HCT116 (cell line): ENCODE results near the gene GALM. TPM values are rescaled to one million over a fixed set of nuclear protein-coding genes. Genes with fewer than 3 reads are reported as not detected.

ENCODE experiments used
- ATAC-seq: fragments of 200-7000 bp; cut with Tn5 transposase; 2 replicates; pipeline ENCODE4 v1.9.1; 2020; ENCODE audit warnings: mild to moderate bottlenecking, moderate library complexity
- BruUV-seq: library from RNA; stranded (reverse); fragments of 400-500 nt; replicated peaks from 2 replicates; lab custom pipeline; 2021; lab: Mats Ljungman, UMichigan
- CTCF ChIA-PET: fragments of 300-600 bp; sonication (Branson Sonifier 250); formaldehyde crosslinking; loops from one replicate; lab custom pipeline; 2021; ENCODE audit warnings: antibody characterized with exemption; lab: Charles Lee
- POLR2A ChIA-PET: fragments of 300-600, 350-600 bp; sonication (Branson Sonifier 250); formaldehyde crosslinking; loops from one replicate; lab custom pipeline; 2021; ENCODE audit warnings: antibody characterized with exemption; lab: Charles Lee
- RAD21 ChIA-PET, 2 experiments: fragments of 300-600 bp; sonication (Branson Sonifier 250); formaldehyde crosslinking; loops; one replicate each; lab custom pipeline; 2023; ENCODE audit warnings: low total read pairs in 2 of 2; ENCODE audit not compliant: uncharacterized antibody in 2 of 2, unreplicated experiment in 2 of 2, low non-redundant PET in 1 of 2; lab: Charles Lee
- DNase-seq: peaks from one replicate; pipeline ENCODE4 v3.0.0-alpha.2; 2010; ENCODE audit warnings: low read depth, low spot score
- H2AFZ ChIP-seq: fragments of 200-600 bp; shearing (Covaris generic), sonication (generic); 2 replicates; pipeline ENCODE4 v1.6.1; 2017; ENCODE audit warnings: low read depth, mixed run types, mixed read lengths, antibody characterized with exemption, low read length; ENCODE audit not compliant: poor library complexity, severe bottlenecking
- H3K27ac ChIP-seq: 2 replicates; pipeline ENCODE4 v1.5.1; 2012; ENCODE audit warnings: low read depth, low read length
- H3K27me3 ChIP-seq: fragments of 200-600 bp; sonication (generic); 2 replicates; pipeline ENCODE4 v1.6.1; 2016; ENCODE audit warnings: mixed run types, low read length, mixed read lengths; ENCODE audit not compliant: insufficient read depth
- H3K36me3 ChIP-seq, 2 experiments: fragments of 200-500 bp in 1 of 2; fragments of 200-600 bp in 1 of 2; sonication (Bioruptor generic) in 1 of 2; sonication (generic) in 1 of 2; 2 replicates each; pipeline versions ENCODE4 v1.5.1 to v1.6.1; 2014 to 2016; ENCODE audit warnings: low read length in 2 of 2, inconsistent platforms in 1 of 2, mixed read lengths in 1 of 2, mixed run types in 1 of 2; ENCODE audit not compliant: insufficient read depth in 2 of 2, control insufficient read depth in 1 of 2
- H3K4me1 ChIP-seq, 2 experiments: fragments of 200-600 bp in 1 of 2; sonication (generic) in 1 of 2; 2 replicates each; pipeline versions ENCODE4 v1.5.1 to v1.6.1; 2012 to 2017; ENCODE audit warnings: low read length in 2 of 2, inconsistent platforms in 1 of 2, mild to moderate bottlenecking in 1 of 2, mixed read lengths in 1 of 2, mixed run types in 1 of 2, moderate library complexity in 1 of 2; ENCODE audit not compliant: insufficient read depth in 2 of 2, control insufficient read depth in 1 of 2
- H3K4me2 ChIP-seq: fragments of 200-600 bp; sonication (generic); 2 replicates; pipeline ENCODE4 v1.6.1; 2017; ENCODE audit warnings: mixed run types, low read length, mixed read lengths
- H3K4me3 ChIP-seq, 2 experiments: fragments of 200-600 bp in 1 of 2; sonication (generic) in 1 of 2; replicated peaks in 1 of 2; 2 replicates each; pipeline ENCODE4 v1.5.1; 2011 to 2016; ENCODE audit warnings: low read length in 2 of 2, control low read depth in 1 of 2, low read depth in 1 of 2, mild to moderate bottlenecking in 1 of 2, mixed read lengths in 1 of 2, mixed run types in 1 of 2
- H3K79me2 ChIP-seq: fragments of 200-600 bp; sonication (generic); 2 replicates; pipeline ENCODE4 v1.6.1; 2017; ENCODE audit warnings: mild to moderate bottlenecking, mixed run types, low read length, moderate library complexity, mixed read lengths; ENCODE audit not compliant: insufficient read depth
- H3K9ac ChIP-seq: fragments of 200-600 bp; sonication (generic); 2 replicates; pipeline ENCODE4 v1.6.1; 2016; ENCODE audit warnings: low read length, mixed read lengths
- H3K9me2 ChIP-seq: fragments of 200-600 bp; sonication (generic), shearing (Covaris generic); 2 replicates; pipeline ENCODE4 v1.6.1; 2017; ENCODE audit warnings: mixed run types, mild to moderate bottlenecking, moderate library complexity; ENCODE audit not compliant: insufficient read depth
- H3K9me3 ChIP-seq, 2 experiments: fragments of 200-500 bp in 1 of 2; fragments of 200-600 bp in 1 of 2; sonication (Bioruptor generic) in 1 of 2; sonication (generic) in 1 of 2; 2 replicates each; pipeline ENCODE4 v1.6.1; 2014 to 2017; ENCODE audit warnings: low read length in 2 of 2, mixed read lengths in 2 of 2, inconsistent platforms in 1 of 2, low read depth in 1 of 2, mild to moderate bottlenecking in 1 of 2, mixed run types in 1 of 2, moderate library complexity in 1 of 2; ENCODE audit not compliant: control insufficient read depth in 1 of 2, insufficient read depth in 1 of 2
- H4K20me1 ChIP-seq: fragments of 200-600 bp; sonication (generic), shearing (Covaris generic); 2 replicates; pipeline ENCODE4 v1.6.1; 2017; ENCODE audit warnings: mixed run types, mild to moderate bottlenecking, moderate library complexity; ENCODE audit not compliant: insufficient read depth
- CBX3 ChIP-seq: IDR thresholded peaks from 2 replicates; pipeline ENCODE4 v1.6.1; 2012; ENCODE audit warnings: low read depth
- CEBPB ChIP-seq: IDR thresholded peaks from 2 replicates; pipeline ENCODE4 v1.6.1; 2012; ENCODE audit warnings: low read depth
- ELF1 ChIP-seq: IDR thresholded peaks from 2 replicates; pipeline ENCODE4 v1.6.1; 2012; ENCODE audit warnings: low read depth, borderline replicate concordance
- EZH2phosphoT487 ChIP-seq: fragments of 200-600 bp; IDR thresholded peaks from 2 replicates; pipeline ENCODE4 v1.6.1; 2018; ENCODE audit warnings: antibody characterized with exemption, borderline replicate concordance
- JUND ChIP-seq: IDR thresholded peaks from 2 replicates; pipeline ENCODE4 v1.6.1; 2012
- POLR2A ChIP-seq: IDR thresholded peaks from 2 replicates; pipeline ENCODE4 v1.7.0; 2011; ENCODE audit warnings: borderline replicate concordance; ENCODE audit not compliant: insufficient read depth, insufficient read length; ENCODE audit errors: extremely low read depth
- POLR2AphosphoS5 ChIP-seq: IDR thresholded peaks from 2 replicates; pipeline ENCODE4 v1.6.1; 2011; ENCODE audit warnings: mild to moderate bottlenecking, low read depth, low read length, moderate library complexity
- RAD21 ChIP-seq: IDR thresholded peaks from 2 replicates; pipeline ENCODE4 v1.6.1; 2012; ENCODE audit warnings: low read depth, mild to moderate bottlenecking
- REST ChIP-seq: IDR thresholded peaks from 2 replicates; pipeline ENCODE4 v1.6.1; 2012; ENCODE audit warnings: low read depth
- SIN3A ChIP-seq: IDR thresholded peaks from 2 replicates; pipeline ENCODE4 v1.6.1; 2012; ENCODE audit warnings: low read depth
- SP1 ChIP-seq: IDR thresholded peaks from 2 replicates; pipeline ENCODE4 v1.6.1; 2012; ENCODE audit warnings: low read depth
- SRF ChIP-seq: IDR thresholded peaks from 2 replicates; pipeline ENCODE4 v1.6.1; 2012; ENCODE audit warnings: low read depth
- TCF7L2 ChIP-seq: IDR thresholded peaks from 2 replicates; pipeline ENCODE4 v1.7.0; 2011; ENCODE audit warnings: borderline replicate concordance, inconsistent platforms; ENCODE audit not compliant: insufficient read depth, insufficient read length; ENCODE audit errors: extremely low read depth
- ZFX ChIP-seq: fragments of 450-650 bp; IDR thresholded peaks from 2 replicates; pipeline ENCODE4 v1.6.1; 2017
- intact Hi-C: fragments of 100-400 bp; cut with micrococcal nuclease; formaldehyde crosslinking; loops from 2 replicates; pipeline ENCODE4 v1.10.0; 2022
- total RNA-seq: library from RNA; stranded (reverse); gene quantifications from one replicate; pipeline ENCODE4 v1.2.1, GENCODE V29; 2021; ENCODE audit not compliant: unreplicated experiment
- TF ChIP-seq, protein P1 (sequence below), 3 experiments: fragments of 200-600 bp in 1 of 3; sonication (generic) in 1 of 3; IDR thresholded peaks in 2 of 3; conservative IDR thresholded peaks in 1 of 3; 2 replicates each; pipeline ENCODE4 v1.5.1; 2012 to 2017; ENCODE audit warnings: low read depth in 2 of 3, low read length in 2 of 3, antibody characterized with exemption in 1 of 3, borderline replicate concordance in 1 of 3, control low read depth in 1 of 3, mild to moderate bottlenecking in 1 of 3, mixed read lengths in 1 of 3, mixed run types in 1 of 3, moderate library complexity in 1 of 3; ENCODE audit not compliant: insufficient read depth in 1 of 3

GALM gene
- total RNA-seq, 1 experiment from 2014 or later, result 10.2 TPM

GRCh38 chr2:38698467-38699003 is 32.6 kb downstream of the GALM start:
- ATAC-seq, result no peak
- no peak overlapping the region for H3K9ac ChIP-seq
- POLR2A ChIA-PET, result interaction anchor here (1.2 kb wide), 1 partner anchor 53 kb away, joined by 4 read pairs; the partner anchor contains the start of gene SRSF7
- H3K27ac ChIP-seq, result no peak overlapping the region
- no peaks in the 10 kb centered on the region for H3K27me3 ChIP-seq
- TF ChIP-seq SP1 (no peak), EZH2phosphoT487 (no peak), TCF7L2 (no peak), SIN3A (no peak), CBX3 (no peak), ZFX (no peak), REST (no peak), POLR2AphosphoS5 (no peak), SRF (no peak), POLR2A (no peak), CEBPB (no peak), RAD21 (no peak), ELF1 (no peak), JUND (no peak)
- TF ChIP-seq, protein P1, sequence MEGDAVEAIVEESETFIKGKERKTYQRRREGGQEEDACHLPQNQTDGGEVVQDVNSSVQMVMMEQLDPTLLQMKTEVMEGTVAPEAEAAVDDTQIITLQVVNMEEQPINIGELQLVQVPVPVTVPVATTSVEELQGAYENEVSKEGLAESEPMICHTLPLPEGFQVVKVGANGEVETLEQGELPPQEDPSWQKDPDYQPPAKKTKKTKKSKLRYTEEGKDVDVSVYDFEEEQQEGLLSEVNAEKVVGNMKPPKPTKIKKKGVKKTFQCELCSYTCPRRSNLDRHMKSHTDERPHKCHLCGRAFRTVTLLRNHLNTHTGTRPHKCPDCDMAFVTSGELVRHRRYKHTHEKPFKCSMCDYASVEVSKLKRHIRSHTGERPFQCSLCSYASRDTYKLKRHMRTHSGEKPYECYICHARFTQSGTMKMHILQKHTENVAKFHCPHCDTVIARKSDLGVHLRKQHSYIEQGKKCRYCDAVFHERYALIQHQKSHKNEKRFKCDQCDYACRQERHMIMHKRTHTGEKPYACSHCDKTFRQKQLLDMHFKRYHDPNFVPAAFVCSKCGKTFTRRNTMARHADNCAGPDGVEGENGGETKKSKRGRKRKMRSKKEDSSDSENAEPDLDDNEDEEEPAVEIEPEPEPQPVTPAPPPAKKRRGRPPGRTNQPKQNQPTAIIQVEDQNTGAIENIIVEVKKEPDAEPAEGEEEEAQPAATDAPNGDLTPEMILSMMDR (IDR thresholded peaks at IDR 0.05 in 2 of 3, conservative IDR thresholded peaks at IDR 0.05 in 1 of 3; ENCODE audit: borderline replicate concordance in 1 of 3, insufficient read depth in 1 of 3, low read depth in 2 of 3, low read length in 2 of 3), result no peak
- TF ChIP-seq, all 23 proteins: peak for 0
- no TSS peak for BruUV-seq
- Histone ChIP-seq H3K79me2 (no peaks in the 10 kb centered on the region), H3K4me3 (no peak overlapping the region), H4K20me1 (no peaks in the 10 kb centered on the region), H3K9me3 (no peaks in the 10 kb centered on the region), H3K9me2 (no peaks in the 10 kb centered on the region), H3K4me2 (no peak overlapping the region), H3K4me1 (peaks cover 4 to 6% of the 10 kb centered on the region in 2 experiments), H3K36me3 (no peaks in the 10 kb centered on the region), H2AFZ (no peak overlapping the region)
- DNase-seq, result no peak
- ChIA-PET CTCF (no interaction called here), RAD21 (no interaction called here)
- intact Hi-C loops, result no loop called here
